ENCODE measurements around the gene ATP10A. TPM values are rescaled to one million over a fixed set of nuclear protein-coding genes. Genes with fewer than 3 reads are reported as not detected.

The ATP10A gene
- total RNA-seq, 1 experiment from 2014 or later: 2.1 TPM

DNA sequence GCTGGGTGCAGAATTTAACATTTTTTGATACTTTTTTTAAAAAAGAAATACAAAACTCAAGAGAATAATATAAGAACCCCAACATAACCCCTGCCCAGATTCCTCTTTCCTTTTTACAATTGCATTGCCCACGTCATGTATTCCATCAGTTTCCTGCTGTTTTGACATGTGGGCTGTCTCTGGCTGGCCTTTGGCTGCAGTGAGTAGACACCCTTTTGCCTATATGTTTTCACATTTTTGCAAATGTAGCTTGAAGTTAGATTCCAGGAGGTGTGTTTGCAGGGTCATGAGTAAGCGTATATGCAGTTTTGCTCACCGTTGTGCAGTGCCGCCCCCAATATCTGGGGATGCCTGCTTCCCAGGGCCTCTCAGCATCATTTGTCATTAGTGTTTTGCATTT is 28.0 kb upstream of the ATP10A start (continued):
- TF ChIP-seq, protein P1, sequence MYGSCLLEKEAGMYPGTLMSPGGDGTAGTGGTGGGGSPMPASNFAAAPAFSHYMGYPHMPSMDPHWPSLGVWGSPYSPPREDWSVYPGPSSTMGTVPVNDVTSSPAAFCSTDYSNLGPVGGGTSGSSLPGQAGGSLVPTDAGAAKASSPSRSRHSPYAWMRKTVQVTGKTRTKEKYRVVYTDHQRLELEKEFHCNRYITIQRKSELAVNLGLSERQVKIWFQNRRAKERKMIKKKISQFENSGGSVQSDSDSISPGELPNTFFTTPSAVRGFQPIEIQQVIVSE (CRISPR knock-in tag; IDR thresholded peaks at IDR 0.05; ENCODE audit: borderline replicate concordance): no peak
- no peak for TF ChIP-seq ZNF416 (CRISPR knock-in tag; IDR thresholded peaks at IDR 0.05)

- ATAC-seq (no peak), DNase-seq (ENCODE audit: low spot score) (no peak)
- H3K27me3 Mint-ChIP-seq (ENCODE audit: low read depth): no peaks in the 10 kb centered on the region
- ChIA-PET CTCF (interaction anchor here (0.8 to 2.6 kb wide), 2 partner anchors 43 to 107 kb away, joined by 5 to 10 read pairs; no protein-coding TSS in a partner anchor), POLR2A (interaction anchor here (0.6 kb wide), 1 partner anchor 31 kb away, joined by 3 read pairs; no protein-coding TSS in a partner anchor)
- H3K36me3 Mint-ChIP-seq: no peaks in the 10 kb centered on the region
- no peak overlapping the region for H3K4me3 Mint-ChIP-seq
- no peak overlapping the region for H3K27ac Mint-ChIP-seq
- peaks cover 10% of the 10 kb centered on the region for H3K4me1 Mint-ChIP-seq
- peaks cover 4% of the 10 kb centered on the region; the same call in 1 of the 2 replicates for H3K9me3 Mint-ChIP-seq
- TF ChIP-seq NR2C2 (CRISPR knock-in tag; IDR thresholded peaks at IDR 0.05) (no peak), RELA (CRISPR knock-in tag; IDR thresholded peaks at IDR 0.05; ENCODE audit: borderline replicate concordance) (no peak), CBFB (CRISPR knock-in tag; IDR thresholded peaks at IDR 0.05; ENCODE audit: low read depth) (no peak), SMAD3 (CRISPR knock-in tag; IDR thresholded peaks at IDR 0.05; ENCODE audit: borderline replicate concordance) (no peak), ERG (CRISPR knock-in tag; IDR thresholded peaks at IDR 0.05) (no peak), KAT7 (CRISPR knock-in tag; IDR thresholded peaks at IDR 0.05; ENCODE audit: borderline replicate concordance) (no peak)
- TF ChIP-seq, protein P2, sequence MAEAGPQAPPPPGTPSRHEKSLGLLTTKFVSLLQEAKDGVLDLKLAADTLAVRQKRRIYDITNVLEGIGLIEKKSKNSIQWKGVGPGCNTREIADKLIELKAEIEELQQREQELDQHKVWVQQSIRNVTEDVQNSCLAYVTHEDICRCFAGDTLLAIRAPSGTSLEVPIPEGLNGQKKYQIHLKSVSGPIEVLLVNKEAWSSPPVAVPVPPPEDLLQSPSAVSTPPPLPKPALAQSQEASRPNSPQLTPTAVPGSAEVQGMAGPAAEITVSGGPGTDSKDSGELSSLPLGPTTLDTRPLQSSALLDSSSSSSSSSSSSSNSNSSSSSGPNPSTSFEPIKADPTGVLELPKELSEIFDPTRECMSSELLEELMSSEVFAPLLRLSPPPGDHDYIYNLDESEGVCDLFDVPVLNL (CRISPR knock-in tag; IDR thresholded peaks at IDR 0.05; ENCODE audit: borderline replicate concordance, low read depth): no peak
- TF ChIP-seq, protein P3, sequence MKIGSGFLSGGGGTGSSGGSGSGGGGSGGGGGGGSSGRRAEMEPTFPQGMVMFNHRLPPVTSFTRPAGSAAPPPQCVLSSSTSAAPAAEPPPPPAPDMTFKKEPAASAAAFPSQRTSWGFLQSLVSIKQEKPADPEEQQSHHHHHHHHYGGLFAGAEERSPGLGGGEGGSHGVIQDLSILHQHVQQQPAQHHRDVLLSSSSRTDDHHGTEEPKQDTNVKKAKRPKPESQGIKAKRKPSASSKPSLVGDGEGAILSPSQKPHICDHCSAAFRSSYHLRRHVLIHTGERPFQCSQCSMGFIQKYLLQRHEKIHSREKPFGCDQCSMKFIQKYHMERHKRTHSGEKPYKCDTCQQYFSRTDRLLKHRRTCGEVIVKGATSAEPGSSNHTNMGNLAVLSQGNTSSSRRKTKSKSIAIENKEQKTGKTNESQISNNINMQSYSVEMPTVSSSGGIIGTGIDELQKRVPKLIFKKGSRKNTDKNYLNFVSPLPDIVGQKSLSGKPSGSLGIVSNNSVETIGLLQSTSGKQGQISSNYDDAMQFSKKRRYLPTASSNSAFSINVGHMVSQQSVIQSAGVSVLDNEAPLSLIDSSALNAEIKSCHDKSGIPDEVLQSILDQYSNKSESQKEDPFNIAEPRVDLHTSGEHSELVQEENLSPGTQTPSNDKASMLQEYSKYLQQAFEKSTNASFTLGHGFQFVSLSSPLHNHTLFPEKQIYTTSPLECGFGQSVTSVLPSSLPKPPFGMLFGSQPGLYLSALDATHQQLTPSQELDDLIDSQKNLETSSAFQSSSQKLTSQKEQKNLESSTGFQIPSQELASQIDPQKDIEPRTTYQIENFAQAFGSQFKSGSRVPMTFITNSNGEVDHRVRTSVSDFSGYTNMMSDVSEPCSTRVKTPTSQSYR (CRISPR knock-in tag; IDR thresholded peaks at IDR 0.05): no peak
- TF ChIP-seq, protein P1 (CRISPR knock-in tag; IDR thresholded peaks at IDR 0.05; ENCODE audit: borderline replicate concordance): no peak
Observed at GRCh38 chr15:25890529-25890928, 27.4 kb upstream of the ATP10A start.

DNA sequence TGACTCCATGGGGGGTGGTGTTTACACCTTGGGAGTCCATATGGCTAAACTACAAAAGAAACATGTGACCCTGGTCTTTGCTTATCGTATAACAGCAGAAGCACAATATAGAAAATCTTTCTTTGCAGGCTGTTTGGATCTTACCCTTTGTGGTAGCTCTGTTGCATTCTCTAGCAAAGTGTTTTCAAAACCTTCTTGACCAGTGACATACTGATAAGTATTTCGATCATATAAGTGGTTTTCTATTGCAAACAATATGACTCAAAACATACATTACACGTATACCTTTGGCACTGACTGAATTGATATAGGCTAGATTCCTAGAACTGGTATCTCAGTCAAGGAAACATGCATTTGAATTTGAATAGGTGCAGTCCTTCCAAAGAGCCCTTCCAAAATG is 24.7 kb upstream of the ATP10A start:
- no peak for DNase-seq (ENCODE audit: low spot score)
- Mint-ChIP-seq H3K4me3 (no peak overlapping the region), H3K36me3 (peaks cover 10% of the 10 kb centered on the region), H3K27ac (no peak overlapping the region), H3K27me3 (ENCODE audit: low read depth) (no peaks in the 10 kb centered on the region), H3K4me1 (peaks cover 10% of the 10 kb centered on the region), H3K9me3 (peaks cover 12% of the 10 kb centered on the region)
- no peak for ATAC-seq
- ChIA-PET POLR2A (no interaction called here), CTCF (interaction anchor here (1.7 kb wide), 1 partner anchor 104 kb away, joined by 4 read pairs; no protein-coding TSS in a partner anchor)
- TF ChIP-seq SP1 (CRISPR knock-in tag; conservative IDR thresholded peaks at IDR 0.05) (no peak), ZNF512 (CRISPR knock-in tag; IDR thresholded peaks at IDR 0.05; ENCODE audit: borderline replicate concordance) (no peak), HMGXB4 (CRISPR knock-in tag; IDR thresholded peaks at IDR 0.05) (no peak), ZNF232 (CRISPR knock-in tag; IDR thresholded peaks at IDR 0.05) (no peak), ETV6 (CRISPR knock-in tag; IDR thresholded peaks at IDR 0.05) (no peak), GTF2I (CRISPR knock-in tag; conservative IDR thresholded peaks at IDR 0.05) (no peak), MLX (CRISPR knock-in tag; IDR thresholded peaks at IDR 0.05) (no peak)
- TF ChIP-seq, protein P4, sequence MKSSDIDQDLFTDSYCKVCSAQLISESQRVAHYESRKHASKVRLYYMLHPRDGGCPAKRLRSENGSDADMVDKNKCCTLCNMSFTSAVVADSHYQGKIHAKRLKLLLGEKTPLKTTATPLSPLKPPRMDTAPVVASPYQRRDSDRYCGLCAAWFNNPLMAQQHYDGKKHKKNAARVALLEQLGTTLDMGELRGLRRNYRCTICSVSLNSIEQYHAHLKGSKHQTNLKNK (CRISPR knock-in tag; IDR thresholded peaks at IDR 0.05): no peak

Data from WTC11 (cell line).